ENCODE data around the gene UBE4B.

The UBE4B gene

DNA sequence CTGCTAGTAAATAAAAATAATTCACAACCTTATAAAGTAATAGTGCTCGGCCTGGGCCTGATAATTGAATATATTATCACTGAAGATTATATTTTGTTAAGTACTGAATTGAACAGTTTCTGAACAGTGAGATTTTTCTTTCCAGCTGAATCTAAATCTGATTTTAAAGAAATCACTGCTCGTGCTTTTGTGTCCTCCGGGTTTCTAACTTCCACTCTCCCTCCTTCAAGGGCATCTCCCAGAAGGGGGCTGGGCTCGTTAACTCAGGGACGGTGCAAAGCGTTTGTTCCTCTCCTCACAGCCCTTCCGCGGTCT lies 176.8 kb downstream of the UBE4B start:
- TF ChIP-seq, protein P1, sequence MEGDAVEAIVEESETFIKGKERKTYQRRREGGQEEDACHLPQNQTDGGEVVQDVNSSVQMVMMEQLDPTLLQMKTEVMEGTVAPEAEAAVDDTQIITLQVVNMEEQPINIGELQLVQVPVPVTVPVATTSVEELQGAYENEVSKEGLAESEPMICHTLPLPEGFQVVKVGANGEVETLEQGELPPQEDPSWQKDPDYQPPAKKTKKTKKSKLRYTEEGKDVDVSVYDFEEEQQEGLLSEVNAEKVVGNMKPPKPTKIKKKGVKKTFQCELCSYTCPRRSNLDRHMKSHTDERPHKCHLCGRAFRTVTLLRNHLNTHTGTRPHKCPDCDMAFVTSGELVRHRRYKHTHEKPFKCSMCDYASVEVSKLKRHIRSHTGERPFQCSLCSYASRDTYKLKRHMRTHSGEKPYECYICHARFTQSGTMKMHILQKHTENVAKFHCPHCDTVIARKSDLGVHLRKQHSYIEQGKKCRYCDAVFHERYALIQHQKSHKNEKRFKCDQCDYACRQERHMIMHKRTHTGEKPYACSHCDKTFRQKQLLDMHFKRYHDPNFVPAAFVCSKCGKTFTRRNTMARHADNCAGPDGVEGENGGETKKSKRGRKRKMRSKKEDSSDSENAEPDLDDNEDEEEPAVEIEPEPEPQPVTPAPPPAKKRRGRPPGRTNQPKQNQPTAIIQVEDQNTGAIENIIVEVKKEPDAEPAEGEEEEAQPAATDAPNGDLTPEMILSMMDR (IDR thresholded peaks at IDR 0.05; ENCODE audit: low read depth, low read length), result no peak
- no peaks in the 10 kb centered on the region; the same call in 1 of the 2 replicates for H3K36me3 ChIP-seq
- peak overlapping the region; percentile 92 for H3K27ac ChIP-seq
- H3K4me3 ChIP-seq (ENCODE audit: low read depth, low read length), result peak overlapping the region; percentile 72
- DNase-seq, result no peak
- H3K9me3 ChIP-seq (ENCODE audit: severe bottlenecking), result no peaks in the 10 kb centered on the region
- no peaks in the 10 kb centered on the region for H3K27me3 ChIP-seq (ENCODE audit: insufficient read depth, low read depth, severe bottlenecking)

DNA sequence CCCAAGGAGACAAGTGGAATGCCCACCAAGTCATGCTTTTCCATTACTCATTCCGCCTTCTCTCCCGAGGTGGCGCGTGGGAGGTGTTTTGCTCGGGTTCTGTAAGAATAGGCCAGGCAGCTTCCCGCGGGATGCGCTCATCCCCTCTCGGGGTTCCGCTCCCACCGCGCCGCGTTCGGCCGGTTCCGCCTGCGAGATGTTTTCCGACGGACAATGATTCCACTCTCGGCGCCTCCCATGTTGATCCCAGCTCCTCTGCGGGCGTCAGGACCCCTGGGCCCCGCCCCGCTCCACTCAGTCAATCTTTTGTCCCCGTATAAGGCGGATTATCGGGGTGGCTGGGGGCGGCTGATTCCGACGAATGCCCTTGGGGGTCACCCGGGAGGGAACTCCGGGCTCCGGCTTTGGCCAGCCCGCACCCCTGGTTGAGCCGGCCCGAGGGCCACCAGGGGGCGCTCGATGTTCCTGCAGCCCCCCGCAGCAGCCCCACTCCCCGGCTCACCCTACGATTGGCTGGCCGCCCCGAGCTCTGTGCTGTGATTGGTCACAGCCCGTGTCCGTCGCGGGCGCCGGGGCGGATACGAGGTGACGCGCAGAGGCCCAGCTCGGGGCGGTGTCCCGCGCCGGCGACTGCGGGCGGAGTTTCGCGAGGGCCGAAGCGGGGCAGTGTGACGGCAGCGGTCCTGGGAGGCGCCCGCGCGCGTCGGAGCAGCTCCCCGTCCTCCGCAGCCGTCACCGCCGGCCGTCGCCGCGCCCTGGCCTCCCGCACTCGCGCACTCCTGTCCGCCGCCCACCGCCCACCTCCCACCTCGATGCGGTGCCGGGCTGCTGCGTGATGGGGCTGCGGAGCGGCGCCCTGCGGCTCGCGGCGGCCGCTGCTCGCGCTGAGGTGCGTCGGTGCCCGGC lies 177.4 kb downstream of the UBE4B start, which contains the start of gene KIF1B:
Gene KIF1B (plus strand): TSS at position 666 of the 906 bp plus-strand sequence. CDS start 21,759 bp downstream, outside the sequence.
- TF ChIP-seq, protein P1 (IDR thresholded peaks at IDR 0.05; ENCODE audit: low read depth, low read length), result peak; percentile 89
- no peaks in the 10 kb centered on the region for H3K9me3 ChIP-seq (ENCODE audit: severe bottlenecking)
- H3K27me3 ChIP-seq (ENCODE audit: insufficient read depth, low read depth, severe bottlenecking), result no peaks in the 10 kb centered on the region
- peak; percentile 98 for DNase-seq
- peak within 1 kb of the TSS; percentile 80 for H3K4me3 ChIP-seq (ENCODE audit: low read depth, low read length)
- H3K27ac ChIP-seq, result peak within 1 kb of the TSS; percentile 92
- H3K36me3 ChIP-seq, result no peaks in the 10 kb centered on the region; the same call in none of the 2 replicates

DNA sequence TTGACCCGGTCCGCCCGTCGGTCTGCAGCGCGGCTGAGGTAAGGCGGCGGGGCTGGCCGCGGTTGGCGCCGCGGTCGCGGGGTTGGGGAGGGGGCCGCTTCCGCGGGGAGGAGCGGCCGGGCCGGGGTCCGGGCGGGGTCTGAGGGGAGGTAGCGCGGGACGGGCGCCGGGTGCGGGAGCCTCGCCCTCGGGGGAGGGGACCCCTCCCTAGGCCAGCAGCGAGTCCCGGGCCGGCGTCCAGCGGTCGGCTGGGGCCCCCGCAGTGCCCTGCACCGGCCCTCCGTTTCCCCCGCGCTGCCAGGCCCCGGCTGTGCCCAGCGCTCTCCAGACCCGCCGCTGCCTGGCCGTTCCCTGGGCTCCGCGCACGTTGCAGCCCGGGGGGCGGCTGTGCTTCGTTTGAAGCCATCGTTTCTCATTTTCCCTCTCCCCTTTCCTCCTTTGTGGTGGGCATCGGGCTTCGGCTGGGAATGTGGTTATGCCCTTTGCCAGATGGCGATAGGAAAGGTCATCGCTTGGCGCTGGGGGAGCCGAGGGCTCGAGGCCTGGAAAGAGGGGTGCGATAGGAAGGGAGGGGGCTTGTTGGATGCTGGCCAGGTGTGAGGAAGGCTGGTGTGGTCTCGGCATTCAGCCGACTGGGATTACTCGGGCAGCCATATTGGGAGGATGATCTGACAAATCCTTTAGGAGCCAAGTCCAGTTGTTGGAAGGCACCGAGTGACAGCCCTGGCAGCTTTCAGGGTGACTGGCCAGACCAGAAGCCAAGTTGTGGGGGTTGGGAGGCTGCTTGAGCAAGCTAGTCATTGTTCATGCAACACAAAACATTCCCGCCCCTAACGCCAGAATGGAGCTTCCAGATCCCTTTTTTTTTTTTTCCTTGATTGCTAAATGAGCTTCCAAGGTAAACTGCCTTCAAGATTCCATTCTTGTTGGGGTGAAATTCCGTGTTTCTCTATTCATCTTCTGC lies 178.4 kb downstream of the UBE4B start:
- peak; percentile 80 for DNase-seq
- Histone ChIP-seq H3K4me3 (ENCODE audit: low read depth, low read length) (peak overlapping the region; percentile 80), H3K36me3 (peaks cover 4% of the 10 kb centered on the region), H3K27me3 (ENCODE audit: insufficient read depth, low read depth, severe bottlenecking) (no peaks in the 10 kb centered on the region), H3K9me3 (ENCODE audit: severe bottlenecking) (no peaks in the 10 kb centered on the region), H3K27ac (peak overlapping the region; percentile 92)
- TF ChIP-seq, protein P1 (IDR thresholded peaks at IDR 0.05; ENCODE audit: low read depth, low read length), result no peak

DNA sequence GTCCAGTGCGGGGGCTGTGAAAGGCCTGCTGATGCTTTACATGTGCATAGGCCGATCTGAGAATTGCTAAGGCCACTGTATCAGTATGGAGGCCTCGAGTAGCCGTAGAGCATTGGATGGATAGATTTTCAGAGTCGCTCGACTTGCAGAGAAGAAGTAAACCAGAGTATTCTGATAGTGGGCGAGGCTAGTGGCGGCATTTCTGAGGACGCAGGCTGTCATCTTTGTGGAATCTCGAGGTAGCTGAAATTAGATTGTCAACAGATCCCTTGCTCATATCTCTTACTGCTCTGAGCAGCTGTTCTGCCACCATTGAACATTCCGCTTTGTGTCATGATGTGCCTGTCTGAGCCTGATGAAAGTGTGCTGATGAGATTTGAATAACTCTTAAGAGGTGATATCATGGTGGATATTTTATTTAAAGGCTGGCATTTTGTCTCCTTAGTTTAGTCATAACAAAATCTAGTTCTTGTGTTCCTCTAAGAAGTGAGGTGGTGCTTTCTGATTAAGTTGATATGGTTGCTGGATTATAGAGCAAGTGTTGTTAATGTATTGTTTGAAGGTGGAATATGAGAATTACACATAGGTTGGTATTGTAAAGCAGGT lies 179.2 kb downstream of the UBE4B start:
- peak overlapping the region; percentile 80 for H3K4me3 ChIP-seq (ENCODE audit: low read depth, low read length)
- peaks cover 5% of the 10 kb centered on the region for H3K36me3 ChIP-seq
- peak overlapping the region; percentile 92 for H3K27ac ChIP-seq
- no peaks in the 10 kb centered on the region for H3K9me3 ChIP-seq (ENCODE audit: severe bottlenecking)
- H3K27me3 ChIP-seq (ENCODE audit: insufficient read depth, low read depth, severe bottlenecking), result no peaks in the 10 kb centered on the region
- peak; percentile 13 for DNase-seq
- TF ChIP-seq, protein P1 (IDR thresholded peaks at IDR 0.05; ENCODE audit: low read depth, low read length), result no peak

DNA sequence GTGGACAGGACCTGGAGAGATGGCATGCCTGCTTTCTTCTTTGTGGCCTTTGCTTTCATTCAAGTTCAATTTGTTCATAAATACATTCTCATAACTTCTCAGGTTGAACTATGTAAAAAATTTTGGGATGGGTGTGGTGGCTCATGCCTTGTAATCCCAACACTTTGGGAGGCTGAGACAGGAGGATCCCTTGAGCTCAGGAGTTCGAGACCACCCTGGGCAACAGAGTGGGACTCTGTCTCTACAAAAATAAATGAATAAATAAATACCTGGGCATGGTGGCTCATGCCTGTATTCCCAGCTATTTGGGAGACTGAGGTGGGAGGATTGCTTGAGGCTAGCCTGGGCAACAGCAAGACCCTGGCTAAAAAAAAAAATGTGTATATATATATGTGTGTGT lies 179.7 kb downstream of the UBE4B start:
- H3K4me3 ChIP-seq (ENCODE audit: low read depth, low read length), result peak overlapping the region; percentile 80
- TF ChIP-seq, protein P1 (IDR thresholded peaks at IDR 0.05; ENCODE audit: low read depth, low read length), result no peak
- H3K27ac ChIP-seq, result peak overlapping the region; percentile 92
- H3K36me3 ChIP-seq, result peaks cover 5% of the 10 kb centered on the region
- DNase-seq, result no peak
- H3K27me3 ChIP-seq (ENCODE audit: insufficient read depth, low read depth, severe bottlenecking), result no peaks in the 10 kb centered on the region
- no peaks in the 10 kb centered on the region for H3K9me3 ChIP-seq (ENCODE audit: severe bottlenecking)

All from WERI-Rb-1 (cell line).